ENCODE measurements around the gene FMNL1. TPM values are rescaled to one million over a fixed set of nuclear protein-coding genes. Genes with fewer than 3 reads are reported as not detected.

The FMNL1 gene
- total and polyA plus RNA-seq, 2 donors from 2014 or later, result 2.3 to 32.9 TPM

- Histone ChIP-seq H3K9ac (ENCODE audit: low read length in 3 of 3) (no peak overlapping the region), H3K27ac (ENCODE audit: low read depth in 2 of 2, low read length in 2 of 2) (peak overlapping the region in 1 of 2 donors; percentile 37), H3K36me3 (ENCODE audit: control insufficient read depth in 2 of 3, insufficient read depth in 3 of 3, low read length in 3 of 3) (peaks cover 0 to 17% (median 15%) of the 10 kb centered on the region in 3 donors), H3K4me1 (ENCODE audit: control insufficient read depth in 2 of 3, insufficient read depth in 2 of 3, low read depth in 1 of 3, low read length in 3 of 3) (peaks cover 0 to 10% (median 5%) of the 10 kb centered on the region in 3 donors), H3K9me3 (ENCODE audit: control insufficient read depth in 2 of 3, insufficient read depth in 1 of 3, low read length in 3 of 3) (no peaks in the 10 kb centered on the region), H3K4me3 (ENCODE audit: low read length in 3 of 3) (no peak overlapping the region), H3K27me3 (ENCODE audit: control insufficient read depth, insufficient read depth, low read length) (no peaks in the 10 kb centered on the region)
- no peak for TF ChIP-seq CTCF (IDR thresholded peaks at IDR 0.05; ENCODE audit: borderline replicate concordance, extremely low read depth, insufficient read depth)
- FAIRE-seq, result no peak
- intact Hi-C loops (cut with DNase I), result no loop called here
- DNase-seq, result peak in 2 of 5 donors; percentile 52 to 53
These were observed 56.3 kb downstream of the FMNL1 start for GRCh38 chr17:45277992-45278391.

- Histone ChIP-seq H3K9ac (ENCODE audit: low read length in 3 of 3) (no peak overlapping the region), H3K27me3 (ENCODE audit: control insufficient read depth, insufficient read depth, low read length) (no peaks in the 10 kb centered on the region), H3K9me3 (ENCODE audit: control insufficient read depth in 2 of 3, insufficient read depth in 1 of 3, low read length in 3 of 3) (no peaks in the 10 kb centered on the region), H3K36me3 (ENCODE audit: control insufficient read depth in 2 of 3, insufficient read depth in 3 of 3, low read length in 3 of 3) (peaks cover 0 to 24% (median 18%) of the 10 kb centered on the region in 3 donors), H3K4me3 (ENCODE audit: low read length in 3 of 3) (no peak overlapping the region), H3K4me1 (ENCODE audit: control insufficient read depth in 2 of 3, insufficient read depth in 2 of 3, low read depth in 1 of 3, low read length in 3 of 3) (peaks cover 0 to 8% (median 5%) of the 10 kb centered on the region in 3 donors), H3K27ac (ENCODE audit: low read depth in 2 of 2, low read length in 2 of 2) (no peak overlapping the region)
- FAIRE-seq, result no peak
- no peak for TF ChIP-seq CTCF (IDR thresholded peaks at IDR 0.05; ENCODE audit: borderline replicate concordance, extremely low read depth, insufficient read depth)
- intact Hi-C loops (cut with DNase I), result loop anchor here (5.0 kb wide), 1 partner anchor 107 kb away; no protein-coding TSS in a partner anchor
- DNase-seq, result peak in 1 of 5 donors; percentile 6
These were observed 58.2 kb downstream of the FMNL1 start for GRCh38 chr17:45279898-45280297.

GRCh38 chr17:45282683-45283644 is 61.3 kb downstream of the FMNL1 start:
- no peaks in the 10 kb centered on the region for H3K9me3 ChIP-seq (ENCODE audit: control insufficient read depth in 2 of 3, insufficient read depth in 1 of 3, low read length in 3 of 3)
- FAIRE-seq (no peak), DNase-seq (peak in 4 of 5 donors; percentile 27 to 48 (median 38))
- intact Hi-C loops (cut with DNase I), result loop anchor here (5.0 kb wide), 1 partner anchor 104 kb away; no protein-coding TSS in a partner anchor
- peaks cover 2 to 42% (median 27%) of the 10 kb centered on the region in 3 donors for H3K36me3 ChIP-seq (ENCODE audit: control insufficient read depth in 2 of 3, insufficient read depth in 3 of 3, low read length in 3 of 3)
- H3K4me3 ChIP-seq (ENCODE audit: low read length in 3 of 3), result no peak overlapping the region
- no peak for TF ChIP-seq CTCF (IDR thresholded peaks at IDR 0.05; ENCODE audit: borderline replicate concordance, extremely low read depth, insufficient read depth)
- H3K27me3 ChIP-seq (ENCODE audit: control insufficient read depth, insufficient read depth, low read length), result no peaks in the 10 kb centered on the region
- peaks cover 0 to 12% (median 5%) of the 10 kb centered on the region in 3 donors for H3K4me1 ChIP-seq (ENCODE audit: control insufficient read depth in 2 of 3, insufficient read depth in 2 of 3, low read depth in 1 of 3, low read length in 3 of 3)
- no peak overlapping the region for H3K27ac ChIP-seq (ENCODE audit: low read depth in 2 of 2, low read length in 2 of 2)
- no peak overlapping the region for H3K9ac ChIP-seq (ENCODE audit: low read length in 3 of 3)

Measured in kidney (tissue), 14 donors.